HepG2 (cell line): ENCODE measurements around the gene PSMD1. TPM values are rescaled to one million over a fixed set of nuclear protein-coding genes. Genes with fewer than 3 reads are reported as not detected.

ENCODE experiments used
- ADNP ChIP-seq: sonication (generic); formaldehyde crosslinking; IDR thresholded peaks from 2 replicates; pipeline ENCODE4 v1.4.0; 2020; ENCODE audit warnings: missing genetic modification reagents
- DPF2 ChIP-seq: sonication (generic); formaldehyde crosslinking; IDR thresholded peaks from 2 replicates; pipeline ENCODE4 v1.4.0; 2020; ENCODE audit warnings: mild to moderate bottlenecking, low read depth, missing genetic modification reagents, borderline replicate concordance
- FIP1L1 ChIP-seq: fragments of 200-400 bp; formaldehyde crosslinking; IDR thresholded peaks from 2 replicates; pipeline ENCODE4 v1.6.1; 2018; ENCODE audit warnings: low read depth, mild to moderate bottlenecking, low read length, moderate library complexity, borderline replicate concordance; ENCODE audit not compliant: insufficient read depth
- HNF4G ChIP-seq, 2 experiments: sonication (generic) in 1 of 2; formaldehyde crosslinking in 1 of 2; IDR thresholded peaks; 2 replicates each; pipeline versions ENCODE4 v1.4.0 to v1.6.1; 2011 to 2020; ENCODE audit warnings: borderline replicate concordance in 2 of 2, low read depth in 2 of 2, mild to moderate bottlenecking in 2 of 2, low read length in 1 of 2, missing genetic modification reagents in 1 of 2, moderate library complexity in 1 of 2
- KIAA2018 ChIP-seq: sonication (generic); formaldehyde crosslinking; IDR thresholded peaks from 2 replicates; pipeline ENCODE4 v1.5.0; 2020; ENCODE audit warnings: mild to moderate bottlenecking, missing genetic modification reagents, borderline replicate concordance
- KLF11 ChIP-seq: IDR thresholded peaks from 2 replicates; pipeline ENCODE4 v1.6.1; 2016; ENCODE audit warnings: missing compliant biosample characterization
- MXI1 ChIP-seq: IDR thresholded peaks from 3 replicates; pipeline ENCODE4 v1.6.1; 2012; ENCODE audit warnings: low read depth, low read length, inconsistent platforms, borderline replicate concordance
- NR0B2 ChIP-seq: sonication (generic); formaldehyde crosslinking; IDR thresholded peaks from 2 replicates; pipeline ENCODE4 v1.4.0; 2020; ENCODE audit warnings: mild to moderate bottlenecking, missing genetic modification reagents
- SCMH1 ChIP-seq: sonication (generic); formaldehyde crosslinking; IDR thresholded peaks from 2 replicates; pipeline ENCODE4 v1.9.0; 2021; ENCODE audit warnings: missing genetic modification reagents, mild to moderate bottlenecking, borderline replicate concordance
- STAT5B ChIP-seq: sonication (generic); formaldehyde crosslinking; IDR thresholded peaks from 2 replicates; pipeline ENCODE4 v1.4.0; 2020; ENCODE audit warnings: missing genetic modification reagents
- ZBTB8A ChIP-seq: sonication (generic); formaldehyde crosslinking; IDR thresholded peaks from 2 replicates; pipeline ENCODE4 v1.4.0; 2020; ENCODE audit warnings: mild to moderate bottlenecking, low read depth, missing genetic modification reagents, borderline replicate concordance
- ZNF34 ChIP-seq: sonication (generic); formaldehyde crosslinking; IDR thresholded peaks from 2 replicates; pipeline ENCODE4 v1.4.0; 2020; ENCODE audit warnings: mild to moderate bottlenecking, missing genetic modification reagents, borderline replicate concordance
- ZNF75D ChIP-seq: sonication (generic); formaldehyde crosslinking; IDR thresholded peaks from 2 replicates; pipeline ENCODE4 v1.8.1; 2023; ENCODE audit warnings: missing genetic modification reagents, mild to moderate bottlenecking, borderline replicate concordance
- ZNF850 ChIP-seq: sonication (generic); formaldehyde crosslinking; conservative IDR thresholded peaks from 2 replicates; pipeline ENCODE4 v1.9.0; 2021; ENCODE audit warnings: mild to moderate bottlenecking, missing genetic modification reagents
- polyA plus RNA-seq, 8 experiments: library from polyadenylated mRNA; depleted of rRNA in 3 of 8; stranded (reverse) in 7 of 8; unstranded in 1 of 8; fragments of >200 nt; fragmentation: Illumina TruSeq in 4 of 8; extraction: Trizol in 4 of 8; gene quantifications; 2 replicates each; pipeline versions ENCODE4 v1.2.1 to v1.2.3, GENCODE V29; 2011 to 2016; ENCODE audit warnings: low read depth in 4 of 8, missing spikeins in 1 of 8, mixed read lengths in 1 of 8; ENCODE audit not compliant: insufficient read depth in 1 of 8
- total RNA-seq, 5 experiments: library from RNA; depleted of rRNA; stranded (reverse); fragments of >200 nt; fragmentation: Illumina TruSeq; extraction: Trizol; gene quantifications; 2 replicates each; pipeline ENCODE4 v1.2.3, GENCODE V29; 2016; ENCODE audit warnings: low read depth in 1 of 5
- TF ChIP-seq, protein P1 (sequence below): fragments of 450-650 bp; IDR thresholded peaks from 2 replicates; pipeline ENCODE4 v1.6.1; 2017
- TF ChIP-seq, protein P2 (sequence below): sonication (generic); formaldehyde crosslinking; IDR thresholded peaks from 2 replicates; pipeline ENCODE4 v1.5.0; 2020; ENCODE audit warnings: missing genetic modification reagents

PSMD1 gene
- total and polyA plus RNA-seq, 2 of the 13 experiments (the other 11 are each of a cell fraction or from before 2014, with no cell fraction given) = 136 to 191 TPM

DNA sequence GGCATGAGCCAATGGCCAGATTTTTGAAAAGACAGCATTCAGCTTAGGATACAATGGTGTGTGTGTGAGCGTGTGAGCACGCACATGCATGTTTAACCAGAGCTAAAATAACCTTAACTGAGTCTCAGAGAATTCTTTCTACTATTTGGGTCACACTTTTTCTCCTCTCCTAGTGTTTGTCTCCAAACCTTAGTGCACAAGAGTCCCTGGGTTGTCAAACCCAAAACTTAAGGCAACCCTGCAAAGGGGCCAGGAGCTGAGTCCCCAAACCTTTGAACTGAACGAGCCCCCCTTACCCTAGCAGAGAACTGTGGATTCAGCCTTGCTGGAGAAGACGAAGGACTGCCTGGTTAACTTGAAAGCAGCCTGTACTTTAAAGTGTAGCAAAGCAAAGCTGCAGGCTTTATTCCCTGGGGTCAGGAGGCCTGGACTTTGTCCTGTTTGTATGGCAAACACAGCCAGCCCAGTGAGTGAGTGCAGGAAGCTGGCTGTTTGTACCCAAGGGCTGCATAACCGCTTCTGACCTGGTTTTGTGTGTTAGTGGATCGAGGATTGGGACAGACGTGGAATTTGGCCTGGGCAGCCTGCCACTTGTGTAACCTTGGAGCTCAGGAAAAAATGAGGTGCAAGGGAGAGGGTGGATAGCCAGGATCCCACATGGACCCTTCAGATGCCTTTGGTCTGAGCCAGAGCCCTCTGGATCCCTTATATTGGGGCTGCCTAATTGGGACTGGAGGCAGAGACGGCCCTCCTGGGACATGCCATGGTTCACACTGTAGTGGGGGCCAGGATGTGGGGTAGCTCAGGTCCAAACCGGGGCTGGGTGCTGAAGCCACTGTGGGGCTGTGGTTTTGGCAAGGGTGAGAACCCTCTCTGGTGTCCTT, 6.4 kb upstream of the PSMD1 start (continued):
- TF ChIP-seq KIAA2018 (CRISPR knock-in tag) (peak; percentile 47; the same call in 1 of the 2 replicates), HNF4G (IDR thresholded peaks at IDR 0.05; ENCODE audit: borderline replicate concordance, low read depth, low read length) (peak; percentile 100), HNF4G (CRISPR knock-in tag; IDR thresholded peaks at IDR 0.05; ENCODE audit: borderline replicate concordance, low read depth) (peak; percentile 100), ZBTB8A (CRISPR knock-in tag) (no peak), ZNF34 (CRISPR knock-in tag) (peak; percentile 45; the same call in 1 of the 2 replicates), KLF11 (CRISPR knock-in tag) (peak; percentile 97), ADNP (CRISPR knock-in tag) (peak; percentile 55; the same call in 1 of the 2 replicates), MXI1 (peak; percentile 88; the same call in 2 of the 3 replicates), ZNF850 (CRISPR knock-in tag) (no peak), SCMH1 (CRISPR knock-in tag) (no peak), FIP1L1 (peak; percentile 92; the same call in 1 of the 2 replicates), STAT5B (CRISPR knock-in tag) (peak; percentile 93; the same call in 1 of the 2 replicates), DPF2 (peak; percentile 99), NR0B2 (peak; percentile 87; the same call in 1 of the 2 replicates), ZNF75D (CRISPR knock-in tag) (no peak)
- TF ChIP-seq, protein P1, sequence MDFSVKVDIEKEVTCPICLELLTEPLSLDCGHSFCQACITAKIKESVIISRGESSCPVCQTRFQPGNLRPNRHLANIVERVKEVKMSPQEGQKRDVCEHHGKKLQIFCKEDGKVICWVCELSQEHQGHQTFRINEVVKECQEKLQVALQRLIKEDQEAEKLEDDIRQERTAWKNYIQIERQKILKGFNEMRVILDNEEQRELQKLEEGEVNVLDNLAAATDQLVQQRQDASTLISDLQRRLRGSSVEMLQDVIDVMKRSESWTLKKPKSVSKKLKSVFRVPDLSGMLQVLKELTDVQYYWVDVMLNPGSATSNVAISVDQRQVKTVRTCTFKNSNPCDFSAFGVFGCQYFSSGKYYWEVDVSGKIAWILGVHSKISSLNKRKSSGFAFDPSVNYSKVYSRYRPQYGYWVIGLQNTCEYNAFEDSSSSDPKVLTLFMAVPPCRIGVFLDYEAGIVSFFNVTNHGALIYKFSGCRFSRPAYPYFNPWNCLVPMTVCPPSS = no peak
- TF ChIP-seq, protein P2, sequence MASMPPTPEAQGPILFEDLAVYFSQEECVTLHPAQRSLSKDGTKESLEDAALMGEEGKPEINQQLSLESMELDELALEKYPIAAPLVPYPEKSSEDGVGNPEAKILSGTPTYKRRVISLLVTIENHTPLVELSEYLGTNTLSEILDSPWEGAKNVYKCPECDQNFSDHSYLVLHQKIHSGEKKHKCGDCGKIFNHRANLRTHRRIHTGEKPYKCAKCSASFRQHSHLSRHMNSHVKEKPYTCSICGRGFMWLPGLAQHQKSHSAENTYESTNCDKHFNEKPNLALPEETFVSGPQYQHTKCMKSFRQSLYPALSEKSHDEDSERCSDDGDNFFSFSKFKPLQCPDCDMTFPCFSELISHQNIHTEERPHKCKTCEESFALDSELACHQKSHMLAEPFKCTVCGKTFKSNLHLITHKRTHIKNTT (CRISPR knock-in tag) = no peak
